HG03571 (cell line): ENCODE results near the gene TUBGCP3.
A peak's percentile ranks its signal among the peaks of the same experiment; 100 is the strongest.
"Not testable (repeated sequence)": the region's sequence is repeated elsewhere in the genome, so short reads cannot be mapped to it uniquely, and the experiment has no call there.

Experiments used
- ATAC-seq: cut with Tn5 transposase; IDR thresholded peaks from one replicate; pipeline ENCODE4 v1.9.1; 2021; ENCODE audit not compliant: unreplicated experiment

The TUBGCP3 gene

GRCh38 chr13:112587764-112588489, at the start of gene TUBGCP3:
TUBGCP3 (minus strand) TSS chr13:112588153; CDS start chr13:112587980, 173 bp downstream.
- ATAC-seq, result peak; percentile 88

GRCh38 chr13:112637017-112637801, 49.3 kb upstream of the TUBGCP3 start:
- ATAC-seq, result no peak

- no peak for ATAC-seq
Measured at GRCh38 chr13:112636401-112636975, 48.5 kb upstream of the TUBGCP3 start.

- ATAC-seq, result no peak
Measured at GRCh38 chr13:112635323-112635722, 47.4 kb upstream of the TUBGCP3 start.

GRCh38 chr13:112634102-112634501, 46.1 kb upstream of the TUBGCP3 start:
- ATAC-seq, result no peak

GRCh38 chr13:112630226-112630625, 42.3 kb upstream of the TUBGCP3 start:
- ATAC-seq, result not testable (repeated sequence)

GRCh38 chr13:112629161-112629560, 41.2 kb upstream of the TUBGCP3 start:
- ATAC-seq, result no peak

GRCh38 chr13:112627613-112628012, 39.7 kb upstream of the TUBGCP3 start:
- ATAC-seq, result not testable (repeated sequence)

GRCh38 chr13:112627161-112627560, 39.2 kb upstream of the TUBGCP3 start:
- no peak for ATAC-seq

- ATAC-seq, result no peak
Measured at GRCh38 chr13:112626761-112627160, 38.8 kb upstream of the TUBGCP3 start.

GRCh38 chr13:112626124-112626523, 38.2 kb upstream of the TUBGCP3 start:
- ATAC-seq, result no peak

- ATAC-seq, result no peak
Measured at GRCh38 chr13:112625698-112626097, 37.7 kb upstream of the TUBGCP3 start.

- ATAC-seq, result no peak
Measured at GRCh38 chr13:112624602-112625430, 36.9 kb upstream of the TUBGCP3 start.

GRCh38 chr13:112624040-112624439, 36.1 kb upstream of the TUBGCP3 start:
- no peak for ATAC-seq

GRCh38 chr13:112623051-112623711, 35.2 kb upstream of the TUBGCP3 start:
- no peak for ATAC-seq

- ATAC-seq, result no peak
Measured at GRCh38 chr13:112622375-112622774, 34.4 kb upstream of the TUBGCP3 start.

GRCh38 chr13:112619730-112620631, 32.0 kb upstream of the TUBGCP3 start:
- no peak for ATAC-seq

GRCh38 chr13:112618501-112618900, 30.5 kb upstream of the TUBGCP3 start:
- no peak for ATAC-seq

- no peak for ATAC-seq
Measured at GRCh38 chr13:112617754-112618375, 29.9 kb upstream of the TUBGCP3 start.
